HG03060 (cell line): ENCODE data around the gene RASSF7.
A peak's percentile ranks its signal among the peaks of the same experiment; 100 is the strongest.

Experiments
- ATAC-seq: cut with Tn5 transposase; IDR thresholded peaks from one replicate; pipeline ENCODE4 v1.9.1; 2021; ENCODE audit warnings: low read depth, moderate number of reproducible peaks; ENCODE audit not compliant: unreplicated experiment

RASSF7 gene

DNA sequence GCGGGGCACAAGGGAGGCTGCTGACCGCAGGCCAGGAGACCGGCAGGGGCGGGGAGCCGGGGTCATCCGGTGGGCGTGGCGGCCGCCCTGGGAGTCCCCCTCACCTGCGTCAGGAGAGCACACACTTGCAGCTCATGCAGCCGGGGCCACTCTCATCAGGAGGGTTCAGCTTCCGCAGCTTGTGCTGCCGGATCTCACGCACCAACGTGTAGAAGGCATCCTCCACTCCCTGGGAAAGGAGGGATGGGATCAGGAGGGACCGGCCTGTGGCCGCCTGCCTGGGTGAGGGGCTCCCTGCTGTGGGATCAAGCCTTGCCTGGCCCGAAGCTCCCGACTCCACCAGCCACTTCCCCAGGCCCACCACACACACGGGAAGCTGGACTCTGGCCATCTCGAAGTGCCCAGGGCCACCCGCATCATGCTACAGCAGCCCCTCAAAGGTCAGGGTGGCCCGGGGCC lies 28.2 kb upstream of the RASSF7 start:
- ATAC-seq, result no peak

- no peak for ATAC-seq
Observed at GRCh38 chr11:532986-533585, 27.7 kb upstream of the RASSF7 start.

DNA sequence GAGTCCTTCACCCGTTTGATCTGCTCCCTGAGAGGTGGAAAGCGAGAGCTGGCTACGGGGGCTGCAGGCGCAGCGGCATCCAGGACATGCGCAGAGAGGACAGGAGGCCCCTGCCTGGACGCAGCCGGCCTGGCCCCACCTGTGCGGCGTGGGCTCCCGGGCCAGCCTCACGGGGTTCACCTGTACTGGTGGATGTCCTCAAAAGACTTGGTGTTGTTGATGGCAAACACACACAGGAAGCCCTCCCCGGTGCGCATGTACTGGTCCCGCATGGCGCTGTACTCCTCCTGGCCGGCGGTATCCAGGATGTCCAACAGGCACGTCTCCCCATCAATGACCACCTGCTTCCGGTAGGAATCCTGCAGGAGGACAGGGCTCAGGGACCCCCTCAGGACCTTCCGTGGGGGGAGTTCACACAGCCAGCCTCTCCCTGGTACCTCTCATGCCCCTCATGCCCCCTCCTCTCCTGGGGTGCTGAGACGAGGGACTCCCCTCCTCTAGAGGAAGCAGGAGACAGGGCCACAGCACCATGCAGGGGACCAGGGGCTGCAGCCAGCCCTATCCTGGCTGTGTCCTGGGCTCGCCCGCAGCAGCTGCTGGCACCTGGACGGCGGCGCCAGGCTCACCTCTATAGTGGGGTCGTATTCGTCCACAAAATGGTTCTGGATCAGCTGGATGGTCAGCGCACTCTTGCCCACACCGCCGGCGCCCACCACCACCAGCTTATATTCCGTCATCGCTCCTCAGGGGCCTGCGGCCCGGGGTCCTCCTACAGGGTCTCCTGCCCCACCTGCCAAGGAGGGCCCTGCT lies 27.0 kb upstream of the RASSF7 start:
- ATAC-seq, result no peak

GRCh38 chr11:534396-535209 lies 26.2 kb upstream of the RASSF7 start:
- ATAC-seq, result no peak

GRCh38 chr11:535210-535518 lies 25.6 kb upstream of the RASSF7 start:
- ATAC-seq, result no peak

DNA sequence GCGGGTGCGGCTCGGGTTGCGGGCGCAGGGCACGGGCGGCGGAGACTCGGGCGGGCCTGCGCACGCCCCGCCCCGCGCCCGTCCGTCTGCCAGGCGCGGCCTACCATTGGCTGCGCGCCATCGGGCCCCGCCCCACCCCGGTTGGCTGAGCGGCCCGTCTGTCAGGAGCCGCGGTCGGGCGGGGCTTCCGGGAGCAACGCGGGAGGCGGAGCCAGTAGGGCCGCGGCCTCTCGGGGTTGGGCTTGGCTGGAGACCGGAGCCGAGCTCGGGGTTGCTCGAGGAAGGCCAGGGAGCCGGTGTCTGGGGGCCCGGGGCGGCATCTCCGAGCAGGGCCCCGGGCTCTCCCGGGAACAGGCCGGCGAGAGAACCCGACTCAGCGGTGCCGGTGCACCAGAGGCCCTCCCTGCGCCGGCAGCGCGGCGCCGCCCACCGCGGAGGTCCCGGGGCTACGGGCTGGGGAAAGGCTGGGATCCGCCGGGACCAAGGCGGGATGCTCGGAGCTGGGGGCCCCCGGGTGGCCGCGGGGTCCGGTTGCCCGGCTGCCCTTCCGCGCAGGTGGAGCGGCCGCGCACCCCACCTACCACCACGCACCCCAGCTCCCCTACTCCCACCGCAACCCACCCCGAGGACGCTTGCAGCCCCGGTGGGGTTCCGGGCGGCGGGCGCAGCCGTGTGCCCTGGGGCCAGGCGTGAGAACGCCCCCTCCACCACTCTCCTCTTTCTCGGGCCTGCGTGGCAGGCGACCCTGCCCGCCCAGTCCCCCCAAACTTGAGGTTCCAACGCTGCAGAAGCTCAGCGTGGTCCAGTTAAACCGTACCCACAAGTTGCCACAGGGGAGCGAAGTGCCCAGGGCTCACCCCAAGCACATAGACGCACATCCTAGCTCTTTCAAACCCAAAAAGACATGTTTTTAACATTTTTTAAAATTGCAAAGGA lies 25.0 kb upstream of the RASSF7 start, which contains the start of gene HRAS:
Gene HRAS, minus strand, starts transcription at position 58 of the 936 bp plus-strand sequence.
- no peak for ATAC-seq

GRCh38 chr11:536841-537621 lies 23.7 kb upstream of the RASSF7 start, which contains the start of gene LRRC56:
TSS of gene LRRC56 (plus strand) at chr11:537527. CDS start at chr11:540685, 3,158 bp downstream.
- peak; percentile 65 for ATAC-seq

DNA sequence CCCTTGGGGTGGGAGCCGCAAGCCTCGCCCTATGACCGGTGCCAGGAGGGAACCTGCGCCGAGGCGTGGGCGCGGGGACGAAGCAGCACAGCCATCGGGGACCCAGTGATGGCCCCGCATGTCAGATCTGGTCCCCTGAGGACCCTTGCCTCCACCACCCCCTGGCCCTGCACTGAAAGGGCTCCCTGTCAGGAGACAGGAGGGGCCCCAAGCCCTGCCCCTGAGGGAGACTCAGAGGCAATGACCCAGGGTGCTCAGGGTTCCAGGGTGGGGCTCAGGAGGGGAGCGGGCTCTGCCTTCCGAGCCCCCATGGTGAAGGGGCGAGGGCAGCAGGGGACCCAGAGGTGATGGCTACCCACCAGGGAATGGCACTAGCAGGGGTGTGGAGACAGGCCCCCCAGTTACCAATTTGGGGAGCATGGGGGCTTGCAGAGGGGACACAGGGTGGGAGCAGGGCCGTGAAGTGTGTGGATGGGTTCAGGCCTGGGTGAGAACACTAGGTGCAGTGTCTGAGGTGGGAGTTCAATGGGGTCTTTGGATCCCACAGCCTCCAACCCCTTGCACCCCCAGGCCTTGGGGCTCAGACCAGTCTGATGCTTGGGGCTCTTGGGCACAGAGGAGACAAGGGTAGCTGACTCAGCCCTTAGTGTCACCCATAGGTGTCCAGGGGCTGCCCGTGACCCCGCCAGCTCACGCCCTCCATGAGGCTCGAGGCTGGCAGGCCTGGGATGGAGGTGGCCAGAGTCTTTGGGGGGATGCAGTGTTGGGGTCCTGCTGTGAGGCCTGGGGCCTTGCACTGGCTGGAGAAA lies 22.9 kb upstream of the RASSF7 start:
- ATAC-seq, result no peak

DNA sequence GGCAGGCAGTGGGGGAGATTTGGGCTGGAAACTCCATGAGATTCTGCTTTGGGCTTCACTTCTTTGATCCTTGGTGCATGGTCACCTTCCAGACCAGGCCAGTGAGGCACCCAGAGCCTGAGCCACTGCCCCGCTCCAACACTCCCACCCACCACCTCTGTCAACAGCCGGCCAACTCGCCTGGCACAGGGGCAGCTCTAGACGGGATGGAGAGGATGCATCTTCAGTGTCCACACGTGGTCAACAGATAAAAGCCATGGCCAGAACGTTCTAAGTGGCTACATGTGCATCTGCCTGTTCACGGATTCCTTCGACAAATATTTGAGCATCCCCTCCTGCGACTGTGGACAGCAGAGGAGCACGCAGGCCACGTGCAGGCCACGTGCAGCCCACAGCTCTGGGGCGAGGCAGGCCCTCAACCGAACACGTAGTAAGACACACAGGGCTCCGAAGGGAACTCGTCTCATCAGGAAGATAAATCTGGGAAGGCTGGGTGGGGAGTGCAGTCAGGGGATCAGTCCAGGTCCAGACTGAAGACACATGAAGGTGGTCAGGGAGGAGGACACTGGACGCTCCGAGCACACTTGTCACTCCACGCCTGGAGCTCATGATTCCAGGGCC lies 22.2 kb upstream of the RASSF7 start:
- no peak for ATAC-seq

GRCh38 chr11:539971-540481 lies 20.7 kb upstream of the RASSF7 start:
- ATAC-seq, result no peak

- no peak for ATAC-seq
Observed at GRCh38 chr11:540583-541432, 20.0 kb upstream of the RASSF7 start.

DNA sequence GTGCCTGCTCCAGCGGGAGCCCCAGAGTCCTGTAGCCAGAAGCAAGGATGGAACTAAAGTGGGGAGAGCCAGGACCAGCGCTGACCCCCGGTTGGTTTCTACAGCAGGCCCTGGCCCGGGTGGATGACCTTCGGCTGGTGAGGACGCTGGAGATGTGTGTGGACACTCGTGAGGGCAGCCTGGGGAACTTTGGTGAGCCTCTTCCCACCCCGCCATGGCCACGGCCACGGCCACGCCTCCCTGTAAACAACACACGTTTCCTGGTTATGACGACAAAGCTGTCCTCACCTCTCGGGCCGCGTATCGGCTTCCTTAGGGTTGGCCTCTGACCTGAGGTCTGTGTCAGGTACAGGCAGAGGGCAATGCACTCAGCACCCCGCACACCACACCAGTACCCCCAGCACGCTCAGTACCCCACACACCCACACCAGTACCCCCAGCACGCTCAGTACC lies 19.3 kb upstream of the RASSF7 start:
- ATAC-seq, result no peak

DNA sequence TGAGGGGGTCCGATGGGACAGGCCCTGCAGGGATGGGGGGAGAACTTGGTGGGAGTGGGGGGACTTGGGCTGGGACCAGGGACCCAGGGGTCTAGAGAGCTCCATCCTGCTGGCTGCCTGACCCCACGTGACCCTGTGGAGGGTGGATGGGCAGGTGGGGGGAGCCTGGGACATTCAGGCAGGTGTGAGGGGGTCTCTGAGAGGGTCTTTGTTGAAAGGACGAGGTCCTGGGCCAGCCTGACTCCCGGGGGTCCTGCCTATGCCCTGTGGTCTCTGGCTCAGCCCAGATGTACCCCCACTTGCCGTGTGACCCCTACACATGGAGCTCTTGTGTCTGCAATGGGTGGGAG lies 16.0 kb upstream of the RASSF7 start:
- no peak for ATAC-seq

DNA sequence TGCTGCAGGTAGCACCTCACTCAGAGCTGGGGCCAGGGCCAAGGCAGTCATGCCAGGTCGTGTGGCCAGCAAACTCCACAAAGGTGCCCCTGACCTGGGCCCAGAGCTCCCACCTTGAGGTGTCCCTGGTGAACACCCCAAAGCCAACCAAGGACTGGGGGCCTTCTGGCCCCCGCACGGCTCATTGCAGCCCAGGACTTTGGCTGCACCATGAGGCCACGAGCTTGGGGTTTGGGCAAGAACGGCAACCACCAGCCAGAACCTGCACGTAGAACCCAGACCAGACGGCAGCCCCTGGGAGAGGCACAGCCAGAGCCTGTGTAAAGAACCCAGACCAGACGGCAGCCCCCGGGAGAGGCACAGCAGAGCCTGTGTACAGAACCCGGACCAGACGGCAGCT lies 15.6 kb upstream of the RASSF7 start:
- no peak for ATAC-seq

DNA sequence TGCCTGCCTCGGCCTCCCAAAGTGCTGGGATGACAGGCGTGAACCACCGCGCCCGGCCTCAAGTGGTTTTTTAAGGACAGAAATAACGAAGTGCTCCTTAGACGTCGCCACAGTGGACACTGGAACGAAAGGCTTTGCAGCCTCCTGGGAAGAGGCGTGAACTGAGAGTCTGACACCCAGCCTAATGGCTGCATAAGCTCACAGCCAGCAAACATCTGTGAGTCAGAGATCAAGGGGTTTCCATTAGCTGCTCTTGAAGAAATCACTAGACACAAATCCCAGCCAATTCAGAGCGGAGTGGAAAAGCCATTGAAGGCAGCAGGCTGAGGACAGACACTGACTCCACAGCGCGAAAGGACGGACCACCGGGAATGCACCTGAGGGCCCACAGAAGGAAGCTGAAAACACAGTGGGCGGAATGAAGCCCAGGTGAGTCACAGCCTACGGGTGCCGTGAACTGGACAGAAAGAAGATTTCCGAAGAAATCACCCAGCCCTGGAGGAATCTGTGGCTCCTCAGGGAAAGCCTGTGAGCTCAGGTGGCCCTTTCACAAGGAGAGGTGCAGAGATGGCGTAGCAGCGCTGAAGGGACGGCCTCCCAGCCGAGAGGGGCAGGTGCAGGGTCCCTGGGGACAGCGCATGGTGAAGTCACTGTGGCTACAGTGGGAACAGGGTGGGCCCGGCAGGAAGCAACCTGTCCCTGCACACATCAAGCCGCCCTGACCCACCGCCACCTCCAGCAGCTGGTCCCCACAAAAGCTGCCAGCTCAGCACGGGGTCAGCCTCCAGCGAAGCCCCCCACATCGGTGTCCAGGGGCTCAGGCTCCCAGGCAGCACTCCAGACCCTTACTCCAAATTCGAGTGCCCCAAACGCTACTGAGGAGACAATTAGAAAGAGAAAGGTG lies 11.8 kb upstream of the RASSF7 start:
- ATAC-seq, result no peak
